DMS114 treated with DMSO at 0.1 percent for 48 hours (cell line): ENCODE data around the gene USP32.
"Not testable (repeated sequence)": the region's sequence is repeated elsewhere in the genome, so short reads cannot be mapped to it uniquely, and the experiment has no call there.

Experiments used
- DNase-seq: peaks from one replicate; lab custom pipeline; 2025; ENCODE audit not compliant: unreplicated experiment; lab: John Stamatoyannopoulos, UW

USP32 gene

DNA sequence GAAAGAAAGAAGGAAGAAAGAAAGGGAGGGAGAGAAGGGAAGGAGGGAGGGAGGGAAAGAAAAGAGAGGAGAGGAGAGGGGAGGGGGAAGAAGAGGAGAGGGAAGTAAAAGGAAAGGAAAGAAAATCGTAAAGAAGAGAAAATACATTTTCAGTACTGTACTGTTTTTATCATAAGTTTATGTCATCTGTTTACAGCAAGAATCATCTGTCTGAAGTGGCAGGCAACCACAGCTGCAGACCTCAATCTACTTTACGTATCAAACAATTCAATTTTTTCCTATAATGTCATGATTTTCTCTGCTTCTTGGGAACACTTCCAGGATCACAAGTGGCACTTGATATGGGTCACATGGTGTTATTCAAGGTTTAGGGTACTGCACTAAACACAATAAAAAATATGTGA is 58.3 kb downstream of the USP32 start:
- DNase-seq, result no peak

- not testable (repeated sequence) for DNase-seq
These were observed 58.9 kb downstream of the USP32 start for GRCh38 chr17:60333072-60333471.

GRCh38 chr17:60332574-60332973 is 59.4 kb downstream of the USP32 start:
- no peak for DNase-seq

- DNase-seq, result no peak
These were observed 61.2 kb downstream of the USP32 start for GRCh38 chr17:60330731-60331130.

DNA sequence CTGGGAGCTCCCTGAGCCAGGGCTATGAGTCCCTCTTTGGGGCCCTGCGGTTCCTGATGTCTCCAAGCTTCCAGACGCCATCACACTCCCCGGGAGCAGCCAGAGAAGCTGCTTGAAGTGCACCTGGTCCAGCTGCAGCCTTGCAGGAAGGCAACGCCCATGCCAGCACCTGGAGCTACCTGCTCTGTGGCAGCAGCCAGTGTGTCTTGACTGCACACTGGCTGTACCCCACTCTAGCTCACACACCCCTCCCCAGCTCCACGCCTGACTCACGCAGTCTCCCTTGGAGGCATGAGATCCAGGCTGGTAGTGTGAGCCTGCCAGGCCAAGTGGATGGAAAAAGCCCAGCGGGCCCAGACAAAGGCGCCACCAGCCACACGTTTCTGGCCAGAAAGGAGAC is 63.3 kb downstream of the USP32 start:
- DNase-seq, result no peak

DNA sequence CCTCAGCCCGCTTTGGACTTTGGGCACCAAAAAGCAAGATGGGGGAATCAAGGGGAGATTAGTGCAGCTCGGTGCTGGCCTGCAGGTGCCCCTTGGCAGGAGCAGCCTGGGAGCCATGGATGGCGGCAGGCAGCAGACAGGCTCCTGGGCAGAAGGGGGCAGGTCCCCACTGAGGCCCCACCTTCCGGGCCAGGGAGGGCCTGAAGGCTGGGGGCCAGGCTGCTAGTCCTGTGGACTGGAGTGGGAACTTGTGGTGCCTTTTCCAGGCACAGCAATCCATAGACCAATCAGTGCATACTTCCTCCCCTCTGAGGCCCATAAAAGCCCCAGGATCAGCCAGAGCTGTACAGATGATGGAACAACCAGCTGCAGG is 64.0 kb downstream of the USP32 start:
- DNase-seq, result no peak

DNA sequence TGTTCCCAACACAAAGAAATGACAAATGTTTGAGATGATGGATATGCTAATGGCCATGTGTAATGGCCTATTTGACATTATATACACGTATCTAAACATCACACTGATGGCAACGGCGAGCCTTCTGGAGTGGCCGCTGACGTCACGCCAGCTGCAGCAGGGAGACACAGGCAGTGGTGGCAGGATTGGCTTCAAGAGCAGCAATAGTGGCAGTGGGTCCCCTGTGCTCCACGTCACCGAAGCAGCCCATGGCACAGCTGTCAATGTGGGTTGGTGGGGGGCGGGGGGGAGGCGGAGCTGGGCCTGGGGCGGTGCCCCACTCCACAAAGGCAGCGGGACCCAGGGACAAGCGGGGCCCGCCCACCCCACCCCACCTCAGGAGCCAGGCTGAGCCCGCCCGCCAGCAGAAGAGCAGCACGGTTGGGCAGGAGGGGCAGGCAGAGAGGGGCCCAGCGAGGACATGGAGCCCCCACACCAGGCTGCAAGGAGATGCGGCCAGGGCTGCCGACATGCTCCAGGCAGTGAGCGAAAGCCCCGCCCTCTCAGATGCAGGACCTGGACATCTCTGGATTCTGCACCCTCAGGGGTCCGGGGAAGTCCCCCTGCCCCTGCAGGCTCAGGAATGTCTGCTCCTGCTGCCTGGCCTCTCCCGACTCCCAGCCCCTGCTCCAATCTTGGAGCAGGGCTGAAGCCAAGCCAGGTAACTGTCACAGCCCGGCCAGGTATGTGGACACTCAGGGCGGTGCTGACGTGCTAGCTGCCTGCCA is 64.6 kb downstream of the USP32 start:
- no peak for DNase-seq

- DNase-seq, result no peak
These were observed 65.2 kb downstream of the USP32 start for GRCh38 chr17:60326702-60327101.

DNA sequence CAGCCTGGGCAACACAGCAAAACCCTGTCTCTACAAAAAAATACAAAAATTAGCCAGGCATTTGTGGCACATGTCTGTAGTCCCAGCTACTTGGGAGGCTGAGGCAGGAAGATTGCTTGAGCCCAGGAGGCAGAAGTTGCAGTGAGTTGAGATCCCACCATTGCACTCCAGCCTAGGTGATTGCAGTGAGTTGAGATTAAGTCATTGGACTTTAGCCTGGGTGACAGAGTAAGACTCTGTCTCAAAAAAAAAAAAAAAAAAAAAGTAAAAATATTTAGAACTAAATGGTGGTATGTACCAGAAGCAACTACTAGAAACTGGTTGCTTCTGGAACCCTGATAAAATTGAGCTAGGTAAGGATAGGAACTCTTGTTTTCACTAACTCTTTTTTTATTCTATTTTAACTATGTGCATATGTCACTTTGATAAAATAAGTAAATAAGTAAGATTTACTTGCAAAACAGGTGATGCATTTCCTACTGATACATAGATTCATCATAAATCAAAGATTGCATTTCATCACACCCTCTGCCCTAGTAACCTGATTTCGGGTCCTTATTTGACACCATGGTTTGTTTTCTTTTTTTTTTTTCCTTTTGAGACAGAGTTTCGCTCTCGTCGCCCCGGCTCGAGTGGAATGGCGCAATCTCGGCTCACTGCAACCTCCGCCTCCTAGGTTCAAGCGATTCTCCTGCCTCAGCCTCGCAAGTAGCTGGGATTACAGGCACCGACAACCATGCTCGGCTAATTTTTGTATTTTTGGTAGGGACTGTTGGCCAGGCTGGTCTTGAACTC is 66.0 kb downstream of the USP32 start:
- no peak for DNase-seq

DNA sequence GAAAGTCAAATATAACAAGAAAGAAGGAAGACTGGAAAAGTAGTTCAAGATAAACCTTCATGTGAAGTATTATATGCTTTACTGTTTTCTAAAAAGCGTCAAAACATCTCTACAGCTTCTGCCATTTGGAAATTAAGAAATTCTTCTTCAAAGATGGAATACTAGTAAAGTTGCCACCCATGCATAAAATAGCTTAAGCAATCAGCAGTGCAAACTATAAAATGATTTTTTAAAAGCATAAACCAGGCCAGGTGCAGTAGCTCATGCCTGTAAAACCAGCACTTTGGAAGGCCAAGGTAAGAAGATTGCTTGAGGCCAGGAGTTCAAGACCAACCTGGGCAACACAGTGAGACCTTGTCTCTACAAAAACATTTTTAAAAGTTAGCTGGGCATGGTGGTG is 68.2 kb downstream of the USP32 start:
- no peak for DNase-seq

- DNase-seq, result no peak
These were observed 69.9 kb downstream of the USP32 start for GRCh38 chr17:60322056-60322387.

GRCh38 chr17:60321336-60322055 is 70.4 kb downstream of the USP32 start:
- DNase-seq, result no peak

GRCh38 chr17:60318830-60319229 is 73.1 kb downstream of the USP32 start:
- no peak for DNase-seq

DNA sequence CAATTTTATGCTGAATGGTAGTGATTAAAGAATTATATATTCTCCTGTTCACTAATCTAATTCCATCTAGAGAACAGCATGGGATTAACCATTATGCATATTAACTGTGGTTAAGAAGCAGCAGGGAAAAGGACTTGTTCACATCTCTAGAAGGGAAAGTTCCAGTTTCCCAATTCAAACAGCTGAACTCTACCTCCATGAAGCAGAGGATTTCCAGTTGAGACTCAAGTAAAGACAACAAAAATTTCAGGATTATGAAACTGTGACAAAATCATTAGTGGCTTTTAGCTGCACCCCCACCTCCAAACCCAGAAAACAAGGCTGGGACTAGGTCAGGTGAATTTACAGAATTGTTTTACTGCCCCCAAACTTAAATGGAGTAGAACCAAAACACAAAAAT is 73.6 kb downstream of the USP32 start:
- no peak for DNase-seq

GRCh38 chr17:60315650-60316049 is 76.3 kb downstream of the USP32 start:
- DNase-seq, result no peak

GRCh38 chr17:60314900-60315299 is 77.0 kb downstream of the USP32 start:
- not testable (repeated sequence) for DNase-seq

DNA sequence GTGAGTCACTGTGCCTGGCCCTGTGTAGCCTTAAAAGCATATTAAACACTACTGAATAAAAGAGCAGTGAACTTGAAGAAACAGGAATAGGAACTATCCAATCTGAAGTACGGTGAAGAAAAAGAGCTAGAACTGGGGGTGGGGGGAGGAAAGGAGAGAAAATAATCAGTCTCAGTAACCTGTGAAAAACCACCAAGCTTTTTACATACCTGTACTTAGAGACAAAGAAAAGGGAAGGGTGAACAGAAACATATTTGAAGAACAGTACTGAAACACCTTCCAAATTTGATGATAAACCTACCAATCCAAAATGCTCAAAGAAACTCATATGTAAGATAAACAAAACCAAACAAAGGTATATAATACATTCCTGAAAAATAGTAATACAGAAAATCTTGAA is 77.5 kb downstream of the USP32 start:
- DNase-seq, result no peak

GRCh38 chr17:60311936-60312335 is 80.0 kb downstream of the USP32 start:
- no peak for DNase-seq

GRCh38 chr17:60311186-60311585 is 80.7 kb downstream of the USP32 start:
- no peak for DNase-seq

- peak; percentile 14 for DNase-seq
These were observed 86.8 kb downstream of the USP32 start for GRCh38 chr17:60305141-60305540.

DNA sequence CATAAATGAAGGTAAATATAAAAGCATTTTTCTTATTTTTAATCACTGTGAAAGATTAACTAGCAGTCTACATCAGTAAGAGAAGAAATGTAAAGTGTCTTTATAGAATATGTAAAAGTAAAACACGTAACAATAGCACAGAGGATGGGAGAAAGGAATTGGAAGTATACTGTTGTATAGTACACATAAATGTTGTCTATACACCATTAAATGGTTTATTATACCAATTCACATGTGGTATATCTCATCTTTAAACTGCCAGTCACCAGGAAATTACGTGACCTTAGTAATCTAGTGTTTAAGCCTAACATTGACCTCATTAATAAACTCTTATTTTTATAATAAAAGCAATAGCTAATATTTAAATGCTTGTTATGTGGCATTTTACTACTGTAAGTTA is 87.4 kb downstream of the USP32 start:
- no peak for DNase-seq
